NCI-H345 treated with DMSO at 0.1 percent for 48 hours (cell line): ENCODE results near the gene REC8.

Experiments
- DNase-seq: peaks from one replicate; lab custom pipeline; 2025; ENCODE audit not compliant: unreplicated experiment; lab: John Stamatoyannopoulos, UW

The REC8 gene

GRCh38 chr14:24159777-24160498, 11.9 kb upstream of the REC8 start:
- DNase-seq: no peak

- DNase-seq: no peak
Measured at GRCh38 chr14:24160499-24160849, 11.4 kb upstream of the REC8 start.

- DNase-seq: peak; percentile 86
Measured at GRCh38 chr14:24160850-24161804, 10.8 kb upstream of the REC8 start, which contains the start of gene IRF9. TSS of gene IRF9 (plus strand) at chr14:24161265. CDS start at chr14:24162145, 880 bp downstream.

GRCh38 chr14:24162093-24162492, 9.8 kb upstream of the REC8 start:
- DNase-seq: no peak

GRCh38 chr14:24164518-24164991, 7.3 kb upstream of the REC8 start:
- no peak for DNase-seq

GRCh38 chr14:24165785-24166184, 6.1 kb upstream of the REC8 start:
- DNase-seq: no peak

- no peak for DNase-seq
Measured at GRCh38 chr14:24167469-24168114, 4.3 kb upstream of the REC8 start.

- no peak for DNase-seq
Measured at GRCh38 chr14:24172261-24172860, 481 bp downstream of the REC8 start.

- DNase-seq: no peak
Measured at GRCh38 chr14:24172871-24173281, 996 bp downstream of the REC8 start.

GRCh38 chr14:24176599-24176998, 4.7 kb downstream of the REC8 start:
- no peak for DNase-seq

GRCh38 chr14:24177041-24177825, 5.4 kb downstream of the REC8 start:
- DNase-seq: no peak

GRCh38 chr14:24177891-24178290, 6.0 kb downstream of the REC8 start:
- no peak for DNase-seq

- DNase-seq: no peak
Measured at GRCh38 chr14:24178399-24179178, 6.7 kb downstream of the REC8 start.

- no peak for DNase-seq
Measured at GRCh38 chr14:24179294-24179960, 7.5 kb downstream of the REC8 start.

- DNase-seq: no peak
Measured at GRCh38 chr14:24179961-24180796, 8.3 kb downstream of the REC8 start.

GRCh38 chr14:24181371-24182077, 9.6 kb downstream of the REC8 start:
- DNase-seq: no peak

- DNase-seq: no peak
Measured at GRCh38 chr14:24182110-24182882, 10.4 kb downstream of the REC8 start.
